Eye (tissue), 1 donor: Measurements from ENCODE around the gene BIN1.

Source experiments
- DNase-seq: peaks from one replicate; pipeline ENCODE4 v3.0.0-alpha.2; 2015

BIN1 gene

GRCh38 chr2:127102521-127103242 lies 4.3 kb downstream of the BIN1 start:
- DNase-seq, result no peak

- no peak for DNase-seq
These were observed 5.0 kb downstream of the BIN1 start for GRCh38 chr2:127101756-127102477.

DNA sequence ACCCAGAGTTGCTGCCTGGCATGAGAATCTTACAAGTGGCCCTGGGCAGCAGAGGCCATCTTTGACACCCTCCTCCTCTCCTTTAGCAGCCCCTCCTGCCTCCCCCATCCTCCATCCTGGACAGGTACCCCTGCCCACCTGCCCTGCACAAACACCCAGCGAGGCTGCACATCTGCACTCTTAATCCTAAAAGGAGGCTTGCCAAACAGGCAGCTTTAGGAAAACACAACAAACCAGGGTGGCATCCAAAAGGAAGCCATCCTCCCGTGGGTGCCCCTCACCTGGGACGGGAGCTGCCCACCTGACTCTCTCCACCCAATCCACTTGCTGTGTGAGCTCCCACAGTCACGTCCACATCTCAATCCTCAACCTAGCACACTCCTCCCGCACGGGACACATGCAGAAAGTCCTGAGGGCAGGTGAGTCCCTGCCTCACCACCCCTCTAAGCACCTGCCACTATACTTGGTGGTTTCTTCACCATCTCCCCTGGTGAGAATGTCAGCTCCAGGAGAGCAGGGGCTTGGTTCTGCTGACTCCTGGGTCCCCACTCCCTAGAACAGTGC lies 5.8 kb downstream of the BIN1 start:
- DNase-seq, result no peak

DNA sequence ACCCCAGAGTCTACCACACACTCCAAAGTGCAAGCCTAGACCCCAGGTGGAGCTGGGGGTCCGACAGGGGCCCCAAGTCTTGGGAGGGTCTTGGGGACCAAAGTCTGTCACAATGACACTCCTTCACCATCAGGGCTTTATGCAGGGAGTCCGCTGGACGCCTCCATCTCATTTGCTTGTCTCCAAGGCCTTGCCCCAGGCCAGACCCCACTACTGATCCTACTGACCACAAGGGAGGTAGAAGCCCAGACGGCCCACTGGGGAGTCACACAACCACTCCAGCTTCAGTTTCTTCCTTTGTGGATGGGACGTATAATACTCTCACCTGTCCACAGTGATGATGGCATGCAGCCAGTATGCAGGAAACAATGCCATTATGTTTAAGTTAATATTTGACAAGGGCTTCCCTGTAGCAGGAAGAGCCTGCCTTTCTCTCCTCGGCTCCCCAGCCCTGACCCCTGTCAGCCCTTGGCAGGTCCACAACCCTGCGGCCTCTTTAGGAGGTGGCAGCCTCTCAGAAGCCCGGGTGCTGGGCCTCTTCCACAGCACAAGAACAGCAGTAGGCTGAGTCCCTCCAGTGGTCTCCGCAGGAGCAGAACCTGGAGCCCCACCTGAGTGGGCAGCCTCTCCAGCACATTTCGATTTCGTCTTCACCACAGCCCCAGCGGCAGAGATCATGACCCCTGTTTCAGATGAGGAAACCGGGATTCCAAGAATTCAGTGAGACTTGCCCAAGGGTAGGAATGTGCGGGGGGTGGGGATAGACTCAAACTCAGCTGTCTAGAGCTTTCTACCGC lies 6.5 kb downstream of the BIN1 start:
- no peak for DNase-seq

- DNase-seq, result no peak
These were observed 8.2 kb downstream of the BIN1 start for GRCh38 chr2:127098711-127099110.

DNA sequence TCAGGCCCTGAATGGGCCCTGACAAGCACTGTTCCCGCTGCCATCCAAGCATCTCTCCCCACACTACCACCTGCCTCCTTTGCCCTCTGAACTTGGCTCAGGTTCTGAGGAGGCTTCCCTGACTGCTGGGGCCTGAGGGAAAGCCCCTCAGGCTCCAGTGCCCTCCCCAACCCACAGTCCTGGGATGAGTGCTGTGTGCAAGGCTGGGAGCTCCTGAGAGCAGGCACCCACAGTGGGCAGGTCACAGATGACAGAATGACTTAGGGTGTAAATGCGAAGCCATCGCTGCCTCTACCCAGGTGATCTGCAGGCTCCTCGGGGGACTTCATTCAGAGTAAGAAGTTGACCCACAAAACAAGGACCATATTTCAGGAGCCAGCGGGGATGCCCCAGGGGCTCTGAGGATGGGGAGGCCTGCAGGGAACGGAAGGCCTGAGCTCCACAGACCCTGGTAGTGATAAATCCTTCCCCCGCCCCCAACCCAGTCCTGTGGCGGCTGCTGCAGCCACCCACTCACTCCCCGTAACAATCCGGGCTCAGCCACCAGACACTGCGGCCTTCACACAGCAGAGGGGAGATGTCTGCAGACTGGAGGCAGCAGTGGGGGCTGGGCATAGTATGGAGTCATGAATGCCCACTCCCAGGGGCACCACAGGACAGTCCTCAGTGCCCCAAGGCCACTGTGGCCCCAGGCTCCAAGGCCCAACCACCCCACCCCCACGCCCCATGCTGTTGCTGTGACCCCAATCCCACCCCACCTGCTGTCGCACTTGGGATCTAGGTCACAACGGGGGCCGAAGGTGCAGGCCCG lies 8.9 kb downstream of the BIN1 start:
- DNase-seq, result peak; percentile 42

GRCh38 chr2:127097471-127097765 lies 9.5 kb downstream of the BIN1 start:
- DNase-seq, result no peak

DNA sequence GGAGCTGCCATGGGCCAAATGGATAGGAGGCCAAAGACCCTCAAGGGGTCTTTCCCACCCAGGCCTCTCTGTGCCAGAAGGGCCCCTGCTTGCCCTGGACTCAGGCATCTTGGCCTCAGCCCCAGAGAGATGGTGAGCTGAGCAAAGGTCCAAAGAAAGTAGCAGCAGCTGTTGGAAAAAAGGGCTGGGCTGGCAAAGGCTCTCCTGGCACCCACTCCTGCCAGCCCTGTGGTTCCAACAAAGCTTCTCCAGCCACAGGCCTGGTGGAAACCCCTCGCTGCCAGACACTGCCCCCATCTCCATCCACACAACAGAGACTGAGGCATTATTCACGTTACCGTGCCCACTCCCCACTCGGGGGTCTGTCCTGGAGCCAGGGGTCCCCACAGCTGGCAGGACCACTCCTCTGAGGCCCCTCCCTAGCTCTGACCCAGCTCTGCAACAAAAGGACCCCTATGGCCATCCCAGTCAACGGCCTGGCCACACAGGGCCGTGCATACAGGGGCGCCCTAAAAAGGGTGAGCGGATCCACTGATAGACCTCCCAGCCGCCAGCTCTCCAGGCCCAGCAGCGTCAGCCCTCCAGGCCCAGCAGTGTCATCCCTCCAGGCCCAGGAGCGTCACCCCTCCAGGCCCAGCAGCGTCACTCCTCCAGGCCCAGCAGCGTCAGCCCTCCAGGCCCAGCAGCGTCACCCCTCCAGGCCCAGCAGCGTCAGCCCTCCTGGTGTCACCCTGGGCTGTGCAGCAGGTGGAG lies 10.1 kb downstream of the BIN1 start:
- DNase-seq, result no peak

- DNase-seq, result no peak
These were observed 10.7 kb downstream of the BIN1 start for GRCh38 chr2:127096280-127096679.

DNA sequence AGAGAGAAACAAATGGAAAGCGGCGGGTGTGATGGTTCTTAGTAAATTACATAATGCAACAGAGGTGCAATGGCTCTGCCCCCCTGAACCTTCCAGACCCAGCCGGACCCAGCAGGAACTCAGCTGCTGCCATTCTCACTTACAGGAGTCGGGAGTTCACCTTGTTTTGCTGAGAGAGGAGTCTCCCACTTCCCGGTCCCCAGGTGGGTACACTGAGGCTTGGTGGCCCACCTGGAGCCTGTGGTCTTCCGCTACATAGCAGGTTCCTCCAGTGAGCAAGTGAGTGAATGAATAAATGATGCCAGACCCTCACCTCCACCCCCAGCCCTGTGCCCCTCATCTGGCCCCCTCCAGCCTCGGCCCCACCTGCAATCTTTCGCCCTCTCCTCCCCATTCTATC lies 11.2 kb downstream of the BIN1 start:
- DNase-seq, result no peak

- DNase-seq, result no peak
These were observed 11.7 kb downstream of the BIN1 start for GRCh38 chr2:127095367-127095641.

GRCh38 chr2:127094509-127095366 lies 12.2 kb downstream of the BIN1 start:
- DNase-seq, result peak; percentile 71

DNA sequence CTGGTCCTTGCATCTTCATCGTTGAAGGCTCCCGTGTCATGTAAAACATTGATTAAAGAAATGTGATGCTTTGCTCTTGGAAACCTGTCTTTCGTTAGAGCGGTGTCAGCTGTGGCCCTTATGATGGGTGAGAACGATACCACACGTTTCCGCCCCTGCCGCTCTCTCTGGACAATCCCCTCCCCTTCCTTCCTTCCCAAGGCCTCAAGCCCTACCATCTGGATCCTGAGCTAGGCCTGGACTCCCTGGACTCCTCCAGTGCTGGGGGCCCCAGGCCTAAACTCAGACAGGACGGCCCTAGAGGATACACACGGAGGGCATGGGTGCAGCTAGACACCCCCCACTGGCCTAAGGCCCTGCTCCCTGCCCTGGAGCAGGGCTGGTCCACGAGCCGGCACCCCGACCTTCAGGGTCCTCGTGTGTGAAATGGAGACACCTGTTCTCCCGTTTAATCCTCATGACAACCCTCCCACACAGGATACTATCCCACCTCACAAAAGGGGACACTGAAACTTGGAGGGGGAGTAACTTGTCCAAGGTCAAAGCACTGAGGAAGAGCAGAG lies 13.2 kb downstream of the BIN1 start:
- DNase-seq, result no peak

DNA sequence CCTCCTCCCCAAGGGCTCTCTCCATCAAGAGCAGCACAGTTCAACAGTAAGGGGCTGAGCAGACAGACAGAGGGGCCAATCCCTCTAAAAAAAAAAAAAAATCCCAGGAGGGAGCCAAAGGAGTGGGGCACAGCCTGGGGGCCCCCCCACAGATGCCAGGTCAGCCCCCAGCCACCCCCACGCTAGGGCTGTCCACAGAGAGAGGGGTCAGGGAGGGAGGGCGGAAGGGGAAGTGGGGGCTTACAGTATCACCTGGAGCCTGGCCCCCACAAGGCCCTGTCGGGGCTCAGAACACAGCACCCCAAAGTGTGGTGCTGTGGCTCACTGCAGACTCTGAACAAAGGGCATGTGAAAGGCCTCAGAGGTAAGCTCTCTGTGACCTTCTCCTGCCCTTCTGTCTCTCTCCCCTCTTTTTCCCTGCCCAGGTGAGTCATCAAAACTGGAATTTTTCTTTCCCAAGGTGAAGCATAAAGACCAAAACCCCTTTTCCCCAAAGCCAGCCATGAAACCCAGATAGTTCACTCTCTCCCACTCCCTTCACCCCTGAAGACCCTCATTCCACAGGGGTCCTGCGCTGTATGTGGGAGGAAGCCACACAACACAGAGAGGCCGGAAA lies 13.9 kb downstream of the BIN1 start:
- DNase-seq, result no peak

GRCh38 chr2:127092306-127092705 lies 14.6 kb downstream of the BIN1 start:
- no peak for DNase-seq

DNA sequence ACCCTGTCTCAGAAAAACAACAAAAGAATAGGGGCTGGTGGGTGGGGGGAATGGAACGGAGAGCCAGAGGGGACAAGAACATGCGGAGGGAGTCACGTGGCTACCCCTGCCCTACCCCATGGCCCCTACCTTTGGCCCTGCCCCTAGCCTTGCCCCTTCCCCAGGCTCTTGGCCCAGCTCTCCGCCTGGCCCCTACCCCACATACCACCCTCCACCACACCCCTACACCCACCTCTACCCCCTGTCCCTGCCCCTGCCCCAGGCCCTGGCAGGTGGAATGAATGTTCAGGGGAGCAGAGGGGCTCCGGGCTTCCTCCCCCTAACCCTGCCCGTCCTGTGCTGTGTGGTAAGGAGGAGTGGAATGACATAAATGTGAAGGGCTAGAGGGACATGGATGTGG lies 15.1 kb downstream of the BIN1 start:
- no peak for DNase-seq

DNA sequence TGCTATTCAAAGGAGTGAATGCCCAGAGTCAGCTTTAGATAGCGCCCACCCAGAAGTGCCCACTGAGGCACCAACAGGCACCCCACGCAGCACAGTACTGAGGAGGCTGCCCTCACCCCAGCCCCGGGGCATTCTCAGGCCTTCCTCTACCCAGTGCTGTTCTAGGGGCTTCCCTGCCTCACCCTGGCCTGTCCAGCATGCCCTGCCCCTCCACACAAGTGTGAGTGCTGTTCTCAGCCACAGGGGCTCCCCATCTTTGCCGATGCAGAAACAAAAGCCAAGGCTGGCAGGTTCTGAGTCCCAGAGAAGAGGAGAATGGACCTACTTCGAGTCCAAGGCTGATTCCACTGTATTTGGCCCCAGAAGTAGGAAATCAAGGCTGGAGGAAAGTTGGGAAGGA lies 15.8 kb downstream of the BIN1 start:
- no peak for DNase-seq

DNA sequence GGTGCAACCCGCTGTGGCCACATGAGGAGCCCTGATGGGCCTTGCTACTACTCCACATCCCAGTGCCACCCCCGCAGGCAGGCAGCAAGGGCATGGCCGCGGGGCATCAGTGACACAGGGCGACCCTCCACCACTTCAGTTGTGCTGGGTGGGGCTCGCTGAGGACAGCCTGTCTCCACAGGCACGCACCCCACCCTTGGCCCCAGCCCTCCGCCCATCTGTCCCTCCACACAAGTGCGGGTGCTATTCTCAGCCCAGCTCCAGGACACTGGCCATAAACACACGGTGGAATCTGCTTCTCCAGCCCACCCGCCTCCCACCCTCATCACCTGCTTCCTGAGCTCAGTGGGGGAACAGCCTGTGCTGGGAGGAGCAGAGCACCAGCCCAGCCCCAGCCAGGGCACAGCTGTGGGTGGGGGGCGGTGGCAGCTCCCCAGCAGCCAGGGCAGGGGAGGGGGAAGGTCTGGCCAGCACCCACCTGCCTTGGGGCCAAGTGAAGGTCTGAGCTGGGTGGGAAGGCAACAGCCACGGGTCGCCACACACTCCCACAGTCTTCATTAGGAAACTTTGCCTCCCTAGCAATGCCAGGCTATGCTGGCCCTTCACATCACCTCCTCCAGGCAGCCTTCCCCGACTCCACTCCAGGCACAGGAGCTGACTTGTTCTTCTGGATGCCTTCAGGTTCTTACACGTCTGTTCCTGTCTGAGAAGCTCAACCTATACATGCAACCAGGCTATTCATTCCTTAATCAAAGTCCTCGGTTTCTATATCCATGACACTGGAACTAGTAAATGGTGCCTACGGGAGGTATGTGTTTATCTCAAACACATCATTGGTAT lies 16.5 kb downstream of the BIN1 start:
- DNase-seq, result no peak

GRCh38 chr2:127089478-127090235 lies 17.3 kb downstream of the BIN1 start:
- DNase-seq, result no peak
